HepG2 (cell line): ENCODE measurements around the gene MYO3A. TPM values are rescaled to one million over a fixed set of nuclear protein-coding genes. Genes with fewer than 3 reads are reported as not detected.

Experiments
- ATAC-seq: fragments of 200-7000 bp; cut with Tn5 transposase; 3 replicates; pipeline ENCODE4 v1.9.1; 2020; ENCODE audit warnings: mild to moderate bottlenecking, moderate library complexity
- BruUV-seq: library from RNA; stranded (reverse); fragments of 400-500 nt; replicated peaks from 2 replicates; lab custom pipeline; 2021; lab: Mats Ljungman, UMichigan
- CTCF ChIA-PET: fragments of 300-600 bp; formaldehyde crosslinking; extraction: SDS; loops from one replicate; lab custom pipeline; 2021; ENCODE audit warnings: low total read pairs, inconsistent platforms, low intra/inter-chr PET ratio; lab: Yijun Ruan, JAX
- POLR2A ChIA-PET: fragments of 350-600 bp; sonication (Branson Sonifier 250); formaldehyde crosslinking; loops from one replicate; lab custom pipeline; 2020; ENCODE audit warnings: antibody characterized with exemption, inconsistent platforms; lab: Yijun Ruan, JAX
- DNase-seq: peaks from one replicate; pipeline ENCODE4 v3.0.0-alpha.2; 2015; ENCODE audit warnings: low spot score
- FAIRE-seq: peaks from 3 replicates; lab custom pipeline; 2011; peaks lifted over from hg19 to GRCh38; lab: Jason Lieb, UNC
- H2AFZ ChIP-seq: one replicate; pipeline ENCODE4 v1.6.1; 2011; ENCODE audit warnings: low read length, inconsistent platforms
- H3K27ac ChIP-seq: fragments of 300-600 bp; 3 replicates; pipeline ENCODE4 v1.8.0; 2011; ENCODE audit warnings: mixed run types, mild to moderate bottlenecking, mixed read lengths, low read length, inconsistent platforms; ENCODE audit not compliant: insufficient read depth; ENCODE audit errors: extremely low read length
- H3K27me3 ChIP-seq, 2 experiments: fragments of 200-600 bp in 1 of 2; 2 replicates in 1 of 2; 3 replicates in 1 of 2; pipeline versions ENCODE4 v1.6.0 to v1.8.0; 2011; ENCODE audit warnings: low read length in 2 of 2, mild to moderate bottlenecking in 2 of 2, moderate library complexity in 2 of 2, inconsistent platforms in 1 of 2; ENCODE audit not compliant: insufficient read depth in 2 of 2, control insufficient read depth in 1 of 2
- H3K36me3 ChIP-seq, 2 experiments: fragments of 200-600 bp in 1 of 2; replicated peaks in 1 of 2; 2 replicates in 1 of 2; 3 replicates in 1 of 2; pipeline versions ENCODE4 v1.5.1 to v1.8.0; 2011; ENCODE audit warnings: low read length in 2 of 2, inconsistent platforms in 1 of 2; ENCODE audit not compliant: insufficient read depth in 2 of 2, control insufficient read depth in 1 of 2
- H3K4me1 ChIP-seq: 2 replicates; pipeline ENCODE4 v1.5.1; 2012; ENCODE audit warnings: low read length, inconsistent platforms; ENCODE audit not compliant: insufficient read depth
- H3K4me2 ChIP-seq: 2 replicates; pipeline ENCODE4 v1.6.0; 2011; ENCODE audit warnings: low read depth, low read length, inconsistent platforms
- H3K4me3 ChIP-seq, 3 experiments: fragments of 200-600 bp in 1 of 3; sonication (generic), shearing (Covaris generic) in 1 of 3; replicated peaks in 1 of 3; 2 replicates each; pipeline ENCODE4 v1.5.1; 2011 to 2016; ENCODE audit warnings: low read length in 3 of 3, inconsistent platforms in 2 of 3, low read depth in 2 of 3, mild to moderate bottlenecking in 2 of 3, control low read depth in 1 of 3, mixed read lengths in 1 of 3; ENCODE audit not compliant: insufficient read depth in 1 of 3
- H3K79me2 ChIP-seq: one replicate; pipeline ENCODE4 v1.6.1; 2011; ENCODE audit warnings: low read length, inconsistent platforms; ENCODE audit not compliant: insufficient read depth
- H3K9ac ChIP-seq: 2 replicates; pipeline ENCODE4 v1.6.0; 2011; ENCODE audit warnings: mild to moderate bottlenecking, low read depth, low read length, inconsistent platforms; ENCODE audit not compliant: insufficient read depth
- H3K9me3 ChIP-seq: 2 replicates; pipeline ENCODE4 v1.5.1; 2012; ENCODE audit warnings: mild to moderate bottlenecking, low read length
- H4K20me1 ChIP-seq: 2 replicates; pipeline ENCODE4 v1.6.0; 2011; ENCODE audit warnings: inconsistent platforms, mild to moderate bottlenecking, low read length, moderate library complexity; ENCODE audit not compliant: insufficient read depth
- CTCF ChIP-seq: sonication (generic); formaldehyde crosslinking; IDR thresholded peaks from 2 replicates; pipeline ENCODE4 v1.5.0; 2020; ENCODE audit warnings: mild to moderate bottlenecking, missing genetic modification reagents, moderate library complexity
- EZH2 ChIP-seq: conservative IDR thresholded peaks from 2 replicates; pipeline ENCODE4 v1.6.1; 2012; ENCODE audit warnings: mild to moderate bottlenecking, low read depth, low read length, moderate library complexity
- FOXA1 ChIP-seq, 2 experiments: fragments of 450-650 bp in 1 of 2; sonication (generic) in 1 of 2; formaldehyde crosslinking in 1 of 2; IDR thresholded peaks; 2 replicates each; pipeline versions ENCODE4 v1.4.0 to v1.6.1; 2016 to 2020; ENCODE audit warnings: missing genetic modification reagents in 1 of 2
- NRL ChIP-seq: sonication (generic); formaldehyde crosslinking; IDR thresholded peaks from 2 replicates; pipeline ENCODE4 v1.5.0; 2020; ENCODE audit warnings: missing genetic modification reagents, mild to moderate bottlenecking, moderate library complexity, borderline replicate concordance
- SOX6 ChIP-seq, 2 experiments: fragments of 450-650 bp in 1 of 2; sonication (generic) in 1 of 2; formaldehyde crosslinking in 1 of 2; IDR thresholded peaks; 2 replicates each; pipeline versions ENCODE4 v1.4.0 to v1.6.1; 2017 to 2020; ENCODE audit warnings: antibody characterized with exemption in 1 of 2, mild to moderate bottlenecking in 1 of 2, missing genetic modification reagents in 1 of 2
- TFDP1 ChIP-seq: IDR thresholded peaks from 2 replicates; pipeline ENCODE4 v1.6.1; 2016; ENCODE audit warnings: missing compliant biosample characterization, missing genetic modification reagents, borderline replicate concordance
- ZNF354B ChIP-seq: sonication (generic); formaldehyde crosslinking; IDR thresholded peaks from 2 replicates; pipeline ENCODE4 v1.8.0; 2022; ENCODE audit warnings: mild to moderate bottlenecking, missing genetic modification reagents
- ZXDC ChIP-seq: sonication (generic); formaldehyde crosslinking; IDR thresholded peaks from 2 replicates; pipeline ENCODE4 v1.5.0; 2020; ENCODE audit warnings: mild to moderate bottlenecking, missing genetic modification reagents
- WGBS: methylation state at CpG from one replicate; pipeline ENCODE4 v1.1.6; 2017; ENCODE audit warnings: low lambda C conversion rate; 5-methylcytosine and 5-hydroxymethylcytosine counted together
- in situ Hi-C: cut with HindIII; loops from 2 replicates; pipeline ENCODE4 v1.10.0; 2017; ENCODE audit warnings: low pct_unique_long_range_greater_than_20kb; ENCODE audit not compliant: extremely low pct_ligation_motif_present
- intact Hi-C: fragments of 100-400 bp; cut with micrococcal nuclease; formaldehyde crosslinking; loops from one replicate; pipeline ENCODE4 v1.10.0; 2022; ENCODE audit not compliant: unreplicated experiment
- polyA plus RNA-seq, 8 experiments: library from polyadenylated mRNA; depleted of rRNA in 3 of 8; stranded (reverse) in 7 of 8; unstranded in 1 of 8; fragments of >200 nt; fragmentation: Illumina TruSeq in 4 of 8; extraction: Trizol in 4 of 8; gene quantifications; 2 replicates each; pipeline versions ENCODE4 v1.2.1 to v1.2.3, GENCODE V29; 2011 to 2016; ENCODE audit warnings: low read depth in 4 of 8, missing spikeins in 1 of 8, mixed read lengths in 1 of 8; ENCODE audit not compliant: insufficient read depth in 1 of 8
- total RNA-seq, 5 experiments: library from RNA; depleted of rRNA; stranded (reverse); fragments of >200 nt; fragmentation: Illumina TruSeq; extraction: Trizol; gene quantifications; 2 replicates each; pipeline ENCODE4 v1.2.3, GENCODE V29; 2016; ENCODE audit warnings: low read depth in 1 of 5

MYO3A gene
- total and polyA plus RNA-seq, 2 of the 13 experiments (the other 11 are each of a cell fraction or from before 2014, with no cell fraction given), result not detected

GRCh38 chr10:25914776-25915175 is 19.3 kb upstream of the MYO3A start (continued):
- TF ChIP-seq FOXA1 (IDR thresholded peaks at IDR 0.05) (no peak), FOXA1 (CRISPR knock-in tag; IDR thresholded peaks at IDR 0.05) (no peak), ZNF354B (CRISPR knock-in tag) (no peak), NRL (CRISPR knock-in tag) (no peak), ZXDC (CRISPR knock-in tag) (no peak), TFDP1 (no peak)

GRCh38 chr10:25934621-25935139 is 651 bp downstream of the MYO3A start:
- Histone ChIP-seq H3K36me3 (no peaks in the 10 kb centered on the region), H3K4me2 (peak overlapping the region; percentile 27; the same call in 1 of the 2 replicates), H3K4me3 (peak overlapping the region in 1 of 3 experiments; percentile 28; a peak in 1 of 6 replicates), H3K9ac (no peak overlapping the region), H3K27me3 (peaks cover 0 to 4% of the 10 kb centered on the region in 2 experiments; a peak in 1 of 5 replicates), H3K27ac (no peak overlapping the region), H3K9me3 (no peaks in the 10 kb centered on the region), H3K4me1 (no peaks in the 10 kb centered on the region), H2AFZ (no peak overlapping the region), H3K79me2 (no peaks in the 10 kb centered on the region), H4K20me1 (no peaks in the 10 kb centered on the region)
- CTCF ChIA-PET, result no interaction called here
- in situ Hi-C loops (no loop called here), intact Hi-C loops (no loop called here)
- POLR2A ChIA-PET, result no interaction called here
- FAIRE-seq (no peak), DNase-seq (no peak), ATAC-seq (peak; percentile 84)
- no peak for TF ChIP-seq SOX6 (IDR thresholded peaks at IDR 0.05)
- TF ChIP-seq SOX6 (CRISPR knock-in tag; IDR thresholded peaks at IDR 0.05), result no peak
- 0 out of 2 replicates have a peak, but pooled peaks have one; percentile 31 for TF ChIP-seq EZH2
- TF ChIP-seq CTCF (CRISPR knock-in tag), result peak; percentile 45
- BruUV-seq, result no TSS peak
- 20% methylated on average over 35 of the region's 35 CpGs for WGBS
